Fibroblast of villous mesenchyme (primary cell): Measurements from ENCODE around the gene SECTM1. TPM values are rescaled to one million over a fixed set of nuclear protein-coding genes. Genes with fewer than 3 reads are reported as not detected.

ENCODE experiments used
- DNase-seq: peaks from one replicate; pipeline ENCODE4 v3.0.0-alpha.2; 2010; ENCODE audit warnings: low read depth
- H3K4me3 ChIP-seq: 2 replicates; pipeline ENCODE4 v1.5.1; 2011; ENCODE audit warnings: low read depth, mild to moderate bottlenecking, low read length
- total RNA-seq: library from RNA; depleted of rRNA; stranded (reverse); fragments of >200 nt; gene quantifications from 2 replicates; pipeline ENCODE4 v1.2.3, GENCODE V29; 2012
- TF ChIP-seq, protein P1 (sequence below): IDR thresholded peaks from 2 replicates; pipeline ENCODE4 v1.5.1; 2012; ENCODE audit warnings: low read depth, mild to moderate bottlenecking, low read length; ENCODE audit not compliant: insufficient read depth

SECTM1 gene
- total RNA-seq, 1 donor: 24.2 TPM

GRCh38 chr17:82318772-82319606, 14.6 kb downstream of the SECTM1 start:
- no peak for DNase-seq
- no peak overlapping the region for H3K4me3 ChIP-seq
- TF ChIP-seq, protein P1, sequence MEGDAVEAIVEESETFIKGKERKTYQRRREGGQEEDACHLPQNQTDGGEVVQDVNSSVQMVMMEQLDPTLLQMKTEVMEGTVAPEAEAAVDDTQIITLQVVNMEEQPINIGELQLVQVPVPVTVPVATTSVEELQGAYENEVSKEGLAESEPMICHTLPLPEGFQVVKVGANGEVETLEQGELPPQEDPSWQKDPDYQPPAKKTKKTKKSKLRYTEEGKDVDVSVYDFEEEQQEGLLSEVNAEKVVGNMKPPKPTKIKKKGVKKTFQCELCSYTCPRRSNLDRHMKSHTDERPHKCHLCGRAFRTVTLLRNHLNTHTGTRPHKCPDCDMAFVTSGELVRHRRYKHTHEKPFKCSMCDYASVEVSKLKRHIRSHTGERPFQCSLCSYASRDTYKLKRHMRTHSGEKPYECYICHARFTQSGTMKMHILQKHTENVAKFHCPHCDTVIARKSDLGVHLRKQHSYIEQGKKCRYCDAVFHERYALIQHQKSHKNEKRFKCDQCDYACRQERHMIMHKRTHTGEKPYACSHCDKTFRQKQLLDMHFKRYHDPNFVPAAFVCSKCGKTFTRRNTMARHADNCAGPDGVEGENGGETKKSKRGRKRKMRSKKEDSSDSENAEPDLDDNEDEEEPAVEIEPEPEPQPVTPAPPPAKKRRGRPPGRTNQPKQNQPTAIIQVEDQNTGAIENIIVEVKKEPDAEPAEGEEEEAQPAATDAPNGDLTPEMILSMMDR: no peak

GRCh38 chr17:82318169-82318498, 15.4 kb downstream of the SECTM1 start:
- no peak overlapping the region for H3K4me3 ChIP-seq
- DNase-seq: no peak
- TF ChIP-seq, protein P1: no peak

DNA sequence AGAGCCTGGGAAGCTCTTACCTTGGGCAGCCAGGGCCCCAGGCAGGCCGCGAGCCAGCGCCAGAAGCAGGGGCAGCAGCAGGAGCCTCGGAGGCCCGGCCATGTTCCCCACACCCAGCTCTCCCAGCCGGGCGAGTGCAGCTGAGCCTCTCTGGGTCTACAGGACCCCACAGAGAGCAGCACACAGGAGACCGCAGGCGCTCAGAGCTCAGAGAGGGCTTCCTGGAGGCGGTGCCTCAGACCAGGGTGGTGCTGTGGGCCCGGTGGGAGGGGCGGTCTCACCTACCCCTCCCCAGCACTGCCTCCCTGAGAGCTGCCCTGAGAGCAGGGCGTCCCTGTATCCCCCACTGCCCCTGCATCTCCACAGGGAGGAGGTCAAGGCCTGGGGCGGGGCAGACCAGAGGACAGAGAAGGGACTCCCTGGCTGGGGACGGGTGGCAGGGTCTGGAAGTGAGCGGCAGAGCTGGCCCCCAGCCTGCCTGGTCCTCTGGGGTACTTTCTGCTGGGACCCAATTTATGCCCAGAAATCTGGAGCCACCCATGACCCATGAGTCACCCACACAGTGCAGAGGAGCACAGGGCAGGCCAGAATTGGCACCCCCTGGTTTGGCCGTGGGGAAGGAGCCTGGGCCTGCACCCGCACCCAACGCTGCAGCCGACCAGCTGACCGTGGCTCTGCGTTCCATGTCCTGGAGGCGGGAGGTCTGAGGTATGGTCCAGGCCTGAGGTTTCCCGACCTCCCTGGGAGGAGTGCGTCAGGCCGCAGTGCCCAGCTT, 16.0 kb downstream of the SECTM1 start, which contains the start of gene CD7:
Gene CD7, minus strand, starts transcription at position 215 of the 775 bp plus-strand sequence. Its CDS starts 113 bp downstream, at position 102.
- peak within 1 kb of the TSS; percentile 12 for H3K4me3 ChIP-seq
- no peak for DNase-seq
- TF ChIP-seq, protein P1: no peak

DNA sequence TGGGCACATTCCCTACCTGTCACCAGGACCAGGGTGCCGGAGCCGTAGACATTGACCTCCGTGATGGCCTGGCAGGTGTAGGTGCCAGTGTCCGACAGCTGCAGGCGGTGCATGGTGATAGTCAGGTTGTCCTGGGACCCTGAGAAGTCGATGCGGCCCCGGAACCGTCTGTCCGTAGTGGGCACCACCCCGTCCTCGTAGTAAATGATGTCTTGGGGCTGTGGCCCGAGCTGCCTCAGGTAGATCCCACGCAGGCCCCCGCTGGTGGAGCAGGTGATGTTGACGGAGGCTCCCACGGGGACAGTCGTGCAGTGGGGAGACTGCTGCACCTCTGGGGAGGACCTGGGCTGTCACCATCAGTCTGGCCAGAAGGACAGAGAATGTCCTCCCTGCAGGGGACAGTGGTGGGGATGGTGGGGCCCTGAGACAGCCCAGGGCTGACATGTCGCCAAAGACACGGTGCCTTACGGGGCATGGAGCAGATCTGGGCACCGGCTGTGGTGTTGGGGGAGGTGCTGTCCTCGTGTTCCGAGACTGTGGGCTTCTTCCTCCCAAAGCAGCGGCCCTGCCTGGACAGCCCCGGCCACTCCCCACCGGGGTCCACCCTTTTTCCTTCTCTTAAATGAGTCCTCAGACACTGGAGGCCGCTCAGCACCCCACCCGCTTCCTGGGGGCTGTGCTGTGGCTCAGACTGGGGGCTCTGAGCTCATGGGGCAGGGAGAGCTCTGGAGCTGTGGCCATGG, 16.7 kb downstream of the SECTM1 start:
- TF ChIP-seq, protein P1: no peak
- DNase-seq: no peak
- H3K4me3 ChIP-seq: peak overlapping the region; percentile 12

GRCh38 chr17:82315703-82316358, 17.7 kb downstream of the SECTM1 start:
- H3K4me3 ChIP-seq: no peak overlapping the region
- TF ChIP-seq, protein P1: no peak
- DNase-seq: no peak
